GM23338 (cell line): Measurements from ENCODE around the gene C1QTNF7. TPM values are rescaled to one million over a fixed set of nuclear protein-coding genes. Genes with fewer than 3 reads are reported as not detected.

Source experiments
- ATAC-seq: fragments of 200-7000 bp; cut with Tn5 transposase; 3 replicates; pipeline ENCODE4 v1.9.1; 2020
- DNase-seq: peaks from one replicate; pipeline ENCODE4 v3.0.0-alpha.2; 2015; ENCODE audit warnings: low spot score
- H2AFZ ChIP-seq: fragments of 200-600 bp; sonication (generic); 2 replicates; pipeline ENCODE4 v1.8.0; 2016; ENCODE audit warnings: antibody characterized with exemption, mild to moderate bottlenecking, moderate library complexity
- H3F3A ChIP-seq: fragments of 200-600 bp; sonication (generic); replicated peaks from 2 replicates; pipeline ENCODE4 v1.8.0; 2017; ENCODE audit warnings: antibody characterized with exemption, mixed run types, low read depth
- H3K27ac ChIP-seq: fragments of 200-600 bp; sonication (generic); 2 replicates; pipeline ENCODE4 v1.6.1; 2016; ENCODE audit warnings: low read depth
- H3K27me3 ChIP-seq: fragments of 200-600 bp; sonication (generic); 2 replicates; pipeline ENCODE4 v1.8.0; 2016; ENCODE audit warnings: mild to moderate bottlenecking, mixed run types, moderate library complexity; ENCODE audit not compliant: insufficient read depth
- H3K36me3 ChIP-seq: fragments of 200-600 bp; sonication (generic); 2 replicates; pipeline ENCODE4 v1.8.0; 2016; ENCODE audit warnings: mild to moderate bottlenecking; ENCODE audit not compliant: insufficient read depth
- H3K4me1 ChIP-seq: fragments of 200-600 bp; sonication (generic); 2 replicates; pipeline ENCODE4 v1.8.0; 2016; ENCODE audit warnings: mild to moderate bottlenecking, moderate library complexity; ENCODE audit not compliant: insufficient read depth
- H3K4me2 ChIP-seq: fragments of 200-600 bp; sonication (generic); 2 replicates; pipeline ENCODE4 v1.7.1; 2017; ENCODE audit warnings: mixed run types
- H3K4me3 ChIP-seq: fragments of 200-600 bp; sonication (generic); 2 replicates; pipeline ENCODE4 v1.6.1; 2016; ENCODE audit warnings: mixed run types
- H3K79me2 ChIP-seq: fragments of 200-600 bp; sonication (generic); replicated peaks from 2 replicates; pipeline ENCODE4 v1.8.0; 2017; ENCODE audit warnings: mild to moderate bottlenecking; ENCODE audit not compliant: insufficient read depth
- H3K9me2 ChIP-seq: fragments of 200-600 bp; sonication (generic); 2 replicates; pipeline ENCODE4 v1.8.0; 2017; ENCODE audit not compliant: insufficient read depth
- H4K20me1 ChIP-seq: fragments of 200-600 bp; sonication (generic); replicated peaks from 2 replicates; pipeline ENCODE4 v1.8.0; 2017; ENCODE audit warnings: mild to moderate bottlenecking; ENCODE audit not compliant: insufficient read depth
- H3K27ac Mint-ChIP-seq: 2 replicates; pipeline ENCODE4 v1.8.0; 2020; ENCODE audit warnings: inconsistent platforms, mild to moderate bottlenecking, moderate library complexity, mixed read lengths
- H3K27me3 Mint-ChIP-seq: 3 replicates; pipeline ENCODE4 v1.8.0; 2022; ENCODE audit warnings: low read depth, mild to moderate bottlenecking, moderate library complexity, mixed read lengths, inconsistent platforms; ENCODE audit not compliant: insufficient read depth, poor library complexity
- H3K36me3 Mint-ChIP-seq: 3 replicates; pipeline ENCODE4 v1.8.0; 2021; ENCODE audit warnings: low read depth, mild to moderate bottlenecking, inconsistent platforms, moderate library complexity, mixed read lengths
- H3K4me1 Mint-ChIP-seq: 3 replicates; pipeline ENCODE4 v1.8.0; 2020; ENCODE audit warnings: mild to moderate bottlenecking, inconsistent platforms, mixed read lengths
- H3K4me3 Mint-ChIP-seq: 3 replicates; pipeline ENCODE4 v1.8.0; 2021; ENCODE audit warnings: moderate library complexity, mild to moderate bottlenecking, inconsistent platforms, mixed read lengths
- H3K9me3 Mint-ChIP-seq: 3 replicates; pipeline ENCODE4 v1.8.0; 2020; ENCODE audit warnings: moderate library complexity, mild to moderate bottlenecking, inconsistent platforms, mixed read lengths
- CREB1 ChIP-seq: fragments of 250-450 bp; sonication (Bioruptor Pico); IDR thresholded peaks from 2 replicates; pipeline ENCODE4 v1.5.0; 2020; ENCODE audit warnings: low read depth, mild to moderate bottlenecking, moderate library complexity
- ETS1 ChIP-seq: IDR thresholded peaks from 2 replicates; pipeline ENCODE4 v1.6.1; 2016; ENCODE audit warnings: antibody characterized with exemption
- EZH2 ChIP-seq: fragments of 200-600 bp; sonication (generic); IDR thresholded peaks from one replicate; pipeline ENCODE4 v1.8.0; 2017; ENCODE audit warnings: antibody characterized with exemption, mild to moderate bottlenecking, low read depth; ENCODE audit not compliant: unreplicated experiment
- EZH2phosphoT487 ChIP-seq: fragments of 200-600 bp; sonication (generic); IDR thresholded peaks from one replicate; pipeline ENCODE4 v1.8.1; 2018; ENCODE audit warnings: antibody characterized with exemption; ENCODE audit not compliant: unreplicated experiment
- POLR2AphosphoS5 ChIP-seq: IDR thresholded peaks from 2 replicates; pipeline ENCODE4 v1.6.1; 2016; ENCODE audit warnings: antibody characterized with exemption, low read depth
- STAT1 ChIP-seq: IDR thresholded peaks from one replicate; pipeline ENCODE4 v1.6.1; 2016; ENCODE audit warnings: antibody characterized with exemption; ENCODE audit not compliant: unreplicated experiment
- ZNF114 ChIP-seq: fragments of 250-450 bp; sonication (Bioruptor Pico); IDR thresholded peaks from 2 replicates; pipeline ENCODE4 v1.5.0; 2020; ENCODE audit warnings: mild to moderate bottlenecking, moderate library complexity
- polyA plus RNA-seq: library from polyadenylated mRNA; unstranded; fragments of >200 nt; fragmentation: Nextera tagmentation; extraction: Ambion mirVana; gene quantifications from 2 replicates; pipeline ENCODE4 v1.2.1, GENCODE V29; 2016
- total RNA-seq: library from RNA; depleted of rRNA; stranded (reverse); fragments of >200 nt; shearing (Covaris generic); gene quantifications from 2 replicates; pipeline ENCODE4 v1.2.3, GENCODE V29; 2014
- TF ChIP-seq, protein P1 (sequence below): IDR thresholded peaks from one replicate; pipeline ENCODE4 v1.6.1; 2018; ENCODE audit warnings: antibody characterized with exemption; ENCODE audit not compliant: unreplicated experiment
- TF ChIP-seq, protein P2 (sequence below), 2 experiments: fragments of 200-600 bp in 1 of 2; sonication (generic) in 1 of 2; conservative IDR thresholded peaks; 2 replicates each; pipeline versions ENCODE4 v1.5.1 to v1.6.1; 2016 to 2017; ENCODE audit warnings: antibody characterized with exemption in 2 of 2, low read depth in 2 of 2, mild to moderate bottlenecking in 2 of 2, moderate library complexity in 1 of 2
- TF ChIP-seq, protein P3 (sequence below): fragments of 250-450 bp; sonication (Bioruptor Pico); IDR thresholded peaks from 2 replicates; pipeline ENCODE4 v1.5.0; 2020; ENCODE audit warnings: mild to moderate bottlenecking, moderate library complexity

The C1QTNF7 gene
- total and polyA plus RNA-seq, 2 experiments from 2014 or later = not detected

DNA sequence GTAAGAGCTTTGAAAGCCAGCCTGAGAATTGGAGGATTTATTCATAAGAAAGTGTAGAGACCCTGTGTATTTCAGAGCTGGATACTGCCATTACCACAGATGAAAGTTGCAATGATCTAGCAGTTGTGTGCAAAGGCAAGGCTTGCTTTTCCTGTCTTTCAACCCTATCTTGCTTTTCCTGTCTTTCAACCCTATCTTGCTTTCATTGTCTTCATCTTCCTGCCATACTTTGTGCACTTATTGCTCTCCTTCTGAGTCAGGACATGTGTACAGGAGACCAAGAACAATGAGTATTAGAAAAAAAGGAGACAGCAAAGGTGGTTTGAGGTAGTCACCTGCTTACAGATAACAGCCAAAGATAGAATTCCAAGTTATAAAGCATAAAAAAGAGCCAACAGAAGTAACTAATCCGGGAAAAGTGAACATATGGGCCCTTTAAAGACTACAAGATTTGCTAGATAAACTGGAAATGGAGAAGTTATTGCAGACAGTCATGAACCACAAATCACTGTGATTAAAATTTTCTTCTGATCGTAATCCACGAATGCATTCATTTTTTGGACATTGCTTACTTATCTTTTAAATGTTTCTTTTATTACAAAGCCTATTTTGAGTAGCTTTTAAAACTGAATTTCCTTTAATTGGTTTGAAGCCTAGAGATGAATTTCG is 17.2 kb downstream of the C1QTNF7 start:
- Histone ChIP-seq H3K36me3 (no peaks in the 10 kb centered on the region), H4K20me1 (no peaks in the 10 kb centered on the region), H3K4me1 (no peaks in the 10 kb centered on the region), H3F3A (no peaks in the 10 kb centered on the region), H3K27me3 (no peaks in the 10 kb centered on the region), H3K79me2 (no peaks in the 10 kb centered on the region), H3K4me2 (no peak overlapping the region), H3K27ac (no peak overlapping the region), H2AFZ (no peak overlapping the region), H3K4me3 (no peak overlapping the region), H3K9me2 (peaks cover 3% of the 10 kb centered on the region; the same call in 1 of the 2 replicates)
- TF ChIP-seq EZH2phosphoT487 (no peak), CREB1 (CRISPR knock-in tag) (no peak), ETS1 (no peak), ZNF114 (CRISPR knock-in tag) (no peak), POLR2AphosphoS5 (no peak), STAT1 (no peak), EZH2 (no peak)
- TF ChIP-seq, protein P1, sequence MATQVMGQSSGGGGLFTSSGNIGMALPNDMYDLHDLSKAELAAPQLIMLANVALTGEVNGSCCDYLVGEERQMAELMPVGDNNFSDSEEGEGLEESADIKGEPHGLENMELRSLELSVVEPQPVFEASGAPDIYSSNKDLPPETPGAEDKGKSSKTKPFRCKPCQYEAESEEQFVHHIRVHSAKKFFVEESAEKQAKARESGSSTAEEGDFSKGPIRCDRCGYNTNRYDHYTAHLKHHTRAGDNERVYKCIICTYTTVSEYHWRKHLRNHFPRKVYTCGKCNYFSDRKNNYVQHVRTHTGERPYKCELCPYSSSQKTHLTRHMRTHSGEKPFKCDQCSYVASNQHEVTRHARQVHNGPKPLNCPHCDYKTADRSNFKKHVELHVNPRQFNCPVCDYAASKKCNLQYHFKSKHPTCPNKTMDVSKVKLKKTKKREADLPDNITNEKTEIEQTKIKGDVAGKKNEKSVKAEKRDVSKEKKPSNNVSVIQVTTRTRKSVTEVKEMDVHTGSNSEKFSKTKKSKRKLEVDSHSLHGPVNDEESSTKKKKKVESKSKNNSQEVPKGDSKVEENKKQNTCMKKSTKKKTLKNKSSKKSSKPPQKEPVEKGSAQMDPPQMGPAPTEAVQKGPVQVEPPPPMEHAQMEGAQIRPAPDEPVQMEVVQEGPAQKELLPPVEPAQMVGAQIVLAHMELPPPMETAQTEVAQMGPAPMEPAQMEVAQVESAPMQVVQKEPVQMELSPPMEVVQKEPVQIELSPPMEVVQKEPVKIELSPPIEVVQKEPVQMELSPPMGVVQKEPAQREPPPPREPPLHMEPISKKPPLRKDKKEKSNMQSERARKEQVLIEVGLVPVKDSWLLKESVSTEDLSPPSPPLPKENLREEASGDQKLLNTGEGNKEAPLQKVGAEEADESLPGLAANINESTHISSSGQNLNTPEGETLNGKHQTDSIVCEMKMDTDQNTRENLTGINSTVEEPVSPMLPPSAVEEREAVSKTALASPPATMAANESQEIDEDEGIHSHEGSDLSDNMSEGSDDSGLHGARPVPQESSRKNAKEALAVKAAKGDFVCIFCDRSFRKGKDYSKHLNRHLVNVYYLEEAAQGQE = no peak
- TF ChIP-seq, protein P2, sequence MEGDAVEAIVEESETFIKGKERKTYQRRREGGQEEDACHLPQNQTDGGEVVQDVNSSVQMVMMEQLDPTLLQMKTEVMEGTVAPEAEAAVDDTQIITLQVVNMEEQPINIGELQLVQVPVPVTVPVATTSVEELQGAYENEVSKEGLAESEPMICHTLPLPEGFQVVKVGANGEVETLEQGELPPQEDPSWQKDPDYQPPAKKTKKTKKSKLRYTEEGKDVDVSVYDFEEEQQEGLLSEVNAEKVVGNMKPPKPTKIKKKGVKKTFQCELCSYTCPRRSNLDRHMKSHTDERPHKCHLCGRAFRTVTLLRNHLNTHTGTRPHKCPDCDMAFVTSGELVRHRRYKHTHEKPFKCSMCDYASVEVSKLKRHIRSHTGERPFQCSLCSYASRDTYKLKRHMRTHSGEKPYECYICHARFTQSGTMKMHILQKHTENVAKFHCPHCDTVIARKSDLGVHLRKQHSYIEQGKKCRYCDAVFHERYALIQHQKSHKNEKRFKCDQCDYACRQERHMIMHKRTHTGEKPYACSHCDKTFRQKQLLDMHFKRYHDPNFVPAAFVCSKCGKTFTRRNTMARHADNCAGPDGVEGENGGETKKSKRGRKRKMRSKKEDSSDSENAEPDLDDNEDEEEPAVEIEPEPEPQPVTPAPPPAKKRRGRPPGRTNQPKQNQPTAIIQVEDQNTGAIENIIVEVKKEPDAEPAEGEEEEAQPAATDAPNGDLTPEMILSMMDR (conservative IDR thresholded peaks at IDR 0.05; ENCODE audit: low read depth in 2 of 2) = no peak
- TF ChIP-seq, protein P3, sequence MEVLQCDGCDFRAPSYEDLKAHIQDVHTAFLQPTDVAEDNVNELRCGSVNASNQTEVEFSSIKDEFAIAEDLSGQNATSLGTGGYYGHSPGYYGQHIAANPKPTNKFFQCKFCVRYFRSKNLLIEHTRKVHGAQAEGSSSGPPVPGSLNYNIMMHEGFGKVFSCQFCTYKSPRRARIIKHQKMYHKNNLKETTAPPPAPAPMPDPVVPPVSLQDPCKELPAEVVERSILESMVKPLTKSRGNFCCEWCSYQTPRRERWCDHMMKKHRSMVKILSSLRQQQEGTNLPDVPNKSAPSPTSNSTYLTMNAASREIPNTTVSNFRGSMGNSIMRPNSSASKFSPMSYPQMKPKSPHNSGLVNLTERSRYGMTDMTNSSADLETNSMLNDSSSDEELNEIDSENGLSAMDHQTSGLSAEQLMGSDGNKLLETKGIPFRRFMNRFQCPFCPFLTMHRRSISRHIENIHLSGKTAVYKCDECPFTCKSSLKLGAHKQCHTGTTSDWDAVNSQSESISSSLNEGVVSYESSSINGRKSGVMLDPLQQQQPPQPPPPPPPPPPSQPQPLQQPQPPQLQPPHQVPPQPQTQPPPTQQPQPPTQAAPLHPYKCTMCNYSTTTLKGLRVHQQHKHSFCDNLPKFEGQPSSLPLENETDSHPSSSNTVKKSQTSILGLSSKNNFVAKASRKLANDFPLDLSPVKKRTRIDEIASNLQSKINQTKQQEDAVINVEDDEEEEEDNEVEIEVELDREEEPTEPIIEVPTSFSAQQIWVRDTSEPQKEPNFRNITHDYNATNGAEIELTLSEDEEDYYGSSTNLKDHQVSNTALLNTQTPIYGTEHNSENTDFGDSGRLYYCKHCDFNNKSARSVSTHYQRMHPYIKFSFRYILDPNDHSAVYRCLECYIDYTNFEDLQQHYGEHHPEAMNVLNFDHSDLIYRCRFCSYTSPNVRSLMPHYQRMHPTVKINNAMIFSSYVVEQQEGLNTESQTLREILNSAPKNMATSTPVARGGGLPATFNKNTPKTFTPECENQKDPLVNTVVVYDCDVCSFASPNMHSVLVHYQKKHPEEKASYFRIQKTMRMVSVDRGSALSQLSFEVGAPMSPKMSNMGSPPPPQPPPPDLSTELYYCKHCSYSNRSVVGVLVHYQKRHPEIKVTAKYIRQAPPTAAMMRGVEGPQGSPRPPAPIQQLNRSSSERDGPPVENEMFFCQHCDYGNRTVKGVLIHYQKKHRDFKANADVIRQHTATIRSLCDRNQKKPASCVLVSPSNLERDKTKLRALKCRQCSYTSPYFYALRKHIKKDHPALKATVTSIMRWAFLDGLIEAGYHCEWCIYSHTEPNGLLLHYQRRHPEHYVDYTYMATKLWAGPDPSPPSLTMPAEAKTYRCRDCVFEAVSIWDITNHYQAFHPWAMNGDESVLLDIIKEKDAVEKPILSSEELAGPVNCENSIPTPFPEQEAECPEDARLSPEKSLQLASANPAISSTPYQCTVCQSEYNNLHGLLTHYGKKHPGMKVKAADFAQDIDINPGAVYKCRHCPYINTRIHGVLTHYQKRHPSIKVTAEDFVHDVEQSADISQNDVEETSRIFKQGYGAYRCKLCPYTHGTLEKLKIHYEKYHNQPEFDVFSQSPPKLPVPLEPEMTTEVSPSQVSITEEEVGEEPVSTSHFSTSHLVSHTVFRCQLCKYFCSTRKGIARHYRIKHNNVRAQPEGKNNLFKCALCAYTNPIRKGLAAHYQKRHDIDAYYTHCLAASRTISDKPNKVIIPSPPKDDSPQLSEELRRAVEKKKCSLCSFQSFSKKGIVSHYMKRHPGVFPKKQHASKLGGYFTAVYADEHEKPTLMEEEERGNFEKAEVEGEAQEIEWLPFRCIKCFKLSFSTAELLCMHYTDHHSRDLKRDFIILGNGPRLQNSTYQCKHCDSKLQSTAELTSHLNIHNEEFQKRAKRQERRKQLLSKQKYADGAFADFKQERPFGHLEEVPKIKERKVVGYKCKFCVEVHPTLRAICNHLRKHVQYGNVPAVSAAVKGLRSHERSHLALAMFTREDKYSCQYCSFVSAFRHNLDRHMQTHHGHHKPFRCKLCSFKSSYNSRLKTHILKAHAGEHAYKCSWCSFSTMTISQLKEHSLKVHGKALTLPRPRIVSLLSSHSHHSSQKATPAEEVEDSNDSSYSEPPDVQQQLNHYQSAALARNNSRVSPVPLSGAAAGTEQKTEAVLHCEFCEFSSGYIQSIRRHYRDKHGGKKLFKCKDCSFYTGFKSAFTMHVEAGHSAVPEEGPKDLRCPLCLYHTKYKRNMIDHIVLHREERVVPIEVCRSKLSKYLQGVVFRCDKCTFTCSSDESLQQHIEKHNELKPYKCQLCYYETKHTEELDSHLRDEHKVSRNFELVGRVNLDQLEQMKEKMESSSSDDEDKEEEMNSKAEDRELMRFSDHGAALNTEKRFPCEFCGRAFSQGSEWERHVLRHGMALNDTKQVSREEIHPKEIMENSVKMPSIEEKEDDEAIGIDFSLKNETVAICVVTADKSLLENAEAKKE = no peak
- Mint-ChIP-seq H3K36me3 (no peaks in the 10 kb centered on the region), H3K4me1 (no peaks in the 10 kb centered on the region), H3K4me3 (no peak overlapping the region), H3K27me3 (peaks cover 2% of the 10 kb centered on the region), H3K27ac (no peak overlapping the region), H3K9me3 (peaks cover 11% of the 10 kb centered on the region)
- DNase-seq (no peak), ATAC-seq (no peak)
